ENCODE results near the gene MST1. TPM values are rescaled to one million over a fixed set of nuclear protein-coding genes. Genes with fewer than 3 reads are reported as not detected.
"Not testable (repeated sequence)": the region's sequence is repeated elsewhere in the genome, so short reads cannot be mapped to it uniquely, and the experiment has no call there.

The MST1 gene
- total RNA-seq, 1 experiment from 2014 or later, result 0.10 TPM

DNA sequence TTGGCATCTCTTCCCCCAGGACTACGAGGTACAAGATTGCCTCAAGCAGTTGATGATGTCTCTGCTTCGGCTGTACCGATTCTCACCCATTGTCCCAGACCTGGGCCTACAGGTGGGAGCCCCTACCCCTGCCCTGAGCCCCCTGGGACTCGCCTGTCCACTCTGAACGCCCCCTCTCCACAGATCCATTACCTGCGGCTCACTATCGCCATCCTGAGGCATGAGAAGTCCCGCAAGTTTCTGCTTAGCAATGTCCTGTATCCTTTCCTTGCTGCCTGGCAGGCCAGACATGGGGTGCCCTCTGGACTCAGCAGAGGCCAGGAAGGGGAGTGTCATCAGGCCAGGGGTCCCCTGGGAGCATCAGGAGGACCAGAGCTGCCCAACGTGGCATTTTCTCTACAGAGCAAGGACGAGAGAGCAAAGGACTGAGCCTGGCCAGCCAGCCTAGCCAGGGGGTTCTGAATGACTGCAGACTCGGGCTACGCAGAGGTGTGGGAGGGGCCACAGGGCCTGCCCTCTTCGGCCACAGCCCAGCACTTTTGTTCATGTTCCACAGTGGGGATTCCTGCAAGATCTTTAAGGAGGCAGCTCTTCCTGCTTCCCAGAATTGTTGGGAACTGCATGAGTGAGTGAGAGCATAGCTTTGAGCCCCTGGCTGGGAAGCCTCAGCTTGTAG, 11.3 kb upstream of the MST1 start:
- DNase-seq (ENCODE audit: low spot score), result no peak

GRCh38 chr3:49700014-49700413, 10.7 kb upstream of the MST1 start:
- no peak for DNase-seq (ENCODE audit: low spot score)

DNA sequence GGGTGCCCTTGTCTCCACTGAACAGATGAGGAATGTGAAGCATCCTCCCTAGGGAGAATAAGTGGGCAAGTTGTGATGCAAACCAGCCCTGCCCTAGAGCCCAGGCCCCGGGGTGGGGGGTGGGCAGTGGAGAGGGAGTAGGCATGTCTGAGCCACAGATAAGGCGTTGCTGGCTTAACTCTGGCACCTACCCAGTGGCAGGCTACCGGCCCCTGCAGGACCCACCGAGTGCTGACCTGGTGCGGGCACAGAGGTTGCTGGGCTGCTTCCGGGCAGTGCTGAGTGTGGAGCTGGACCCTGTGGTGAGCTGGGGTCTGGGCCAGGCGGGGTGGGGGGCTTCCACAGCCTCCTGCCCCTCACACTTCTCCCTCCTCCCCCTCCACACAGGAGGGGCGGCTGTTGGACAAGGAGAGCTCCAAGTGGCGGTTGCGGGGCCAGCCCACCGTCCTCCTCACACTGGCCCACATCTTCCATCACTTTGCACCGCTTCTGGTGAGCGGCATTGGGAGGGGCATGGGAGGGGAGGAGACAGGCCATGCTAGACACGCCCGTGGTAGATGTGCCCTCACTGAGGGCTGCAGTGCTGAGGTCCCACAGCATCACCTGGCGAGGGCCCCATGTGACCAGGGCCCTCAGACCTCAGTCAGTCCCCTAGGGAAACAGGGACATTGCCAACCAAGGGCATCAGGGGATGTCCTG, 10.2 kb upstream of the MST1 start:
- DNase-seq (ENCODE audit: low spot score), result no peak

DNA sequence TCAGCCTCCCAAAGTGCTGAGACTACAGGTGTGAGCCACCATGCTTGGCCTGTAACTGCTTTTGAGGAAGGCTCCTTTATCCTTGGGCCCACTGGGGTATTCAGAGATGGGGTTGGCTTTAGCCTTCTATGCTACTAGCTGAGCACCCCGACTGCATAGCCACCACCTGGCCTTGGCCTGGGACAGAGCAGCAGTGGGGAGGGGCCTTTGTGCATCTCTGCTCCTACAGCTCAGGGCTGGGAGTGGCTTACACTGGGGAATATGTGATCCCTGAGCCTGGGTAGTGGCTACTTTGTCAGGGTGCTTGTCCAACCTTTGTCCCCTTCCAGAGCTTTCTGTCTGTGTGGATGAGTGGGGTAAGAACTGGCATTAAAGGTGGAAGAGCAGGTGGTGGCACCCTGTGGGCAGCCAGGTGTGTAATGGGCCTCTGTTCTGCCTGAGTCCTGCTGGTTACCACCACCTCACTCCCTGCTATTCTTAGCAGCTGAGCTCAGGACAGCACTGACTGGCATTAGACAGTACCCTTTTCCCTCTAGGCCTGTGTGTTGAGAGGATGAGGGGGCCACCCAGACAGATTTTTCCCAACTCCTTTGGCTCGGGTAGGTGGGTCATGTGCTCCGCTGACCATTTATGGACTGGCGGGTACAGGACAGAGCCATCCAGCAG, 6.2 kb upstream of the MST1 start:
- not testable (repeated sequence) for DNase-seq (ENCODE audit: low spot score)

GRCh38 chr3:49694409-49695070, 5.3 kb upstream of the MST1 start:
- not testable (repeated sequence) for DNase-seq (ENCODE audit: low spot score)

DNA sequence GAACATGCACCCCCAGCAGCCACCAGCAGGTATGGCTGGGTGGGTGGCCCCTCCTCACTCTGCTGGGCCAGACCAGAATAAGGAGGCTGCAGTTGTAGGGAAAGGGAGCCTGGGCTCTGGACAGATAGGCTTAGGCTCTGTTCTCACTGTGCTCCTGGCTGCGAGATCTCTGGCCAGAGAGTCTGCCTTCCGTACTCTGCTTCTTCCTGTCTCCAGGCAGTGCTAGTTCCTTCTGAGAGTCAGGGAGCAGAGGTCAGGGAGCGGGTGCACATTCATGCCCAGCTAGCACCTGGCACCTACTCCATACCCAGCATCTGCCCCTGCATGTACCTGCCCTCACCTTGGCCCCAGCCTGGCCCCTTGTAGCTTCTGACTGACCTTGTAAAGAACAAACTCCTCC, 2.2 kb upstream of the MST1 start:
- DNase-seq (ENCODE audit: low spot score), result not testable (repeated sequence)

DNA sequence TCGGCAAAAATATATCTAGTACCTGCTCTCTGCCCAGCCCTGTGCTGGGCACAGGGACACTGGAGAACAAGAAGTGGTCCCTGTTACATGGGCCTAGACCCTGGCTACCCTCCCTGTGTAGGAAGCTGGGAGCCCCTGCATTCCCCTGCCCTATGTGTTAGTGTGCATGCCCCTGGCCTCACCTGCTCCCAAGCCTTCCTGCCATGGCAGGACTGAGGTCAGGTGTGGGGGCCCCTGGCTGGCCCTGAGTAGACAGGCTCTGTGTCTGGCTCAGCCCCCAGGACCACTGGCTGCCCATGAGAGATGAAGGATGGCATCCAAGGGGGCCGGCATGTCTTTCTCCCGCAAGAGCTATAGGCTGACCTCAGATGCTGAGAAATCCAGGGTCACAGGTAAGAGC, 1.6 kb upstream of the MST1 start:
- DNase-seq (ENCODE audit: low spot score), result not testable (repeated sequence)

DNA sequence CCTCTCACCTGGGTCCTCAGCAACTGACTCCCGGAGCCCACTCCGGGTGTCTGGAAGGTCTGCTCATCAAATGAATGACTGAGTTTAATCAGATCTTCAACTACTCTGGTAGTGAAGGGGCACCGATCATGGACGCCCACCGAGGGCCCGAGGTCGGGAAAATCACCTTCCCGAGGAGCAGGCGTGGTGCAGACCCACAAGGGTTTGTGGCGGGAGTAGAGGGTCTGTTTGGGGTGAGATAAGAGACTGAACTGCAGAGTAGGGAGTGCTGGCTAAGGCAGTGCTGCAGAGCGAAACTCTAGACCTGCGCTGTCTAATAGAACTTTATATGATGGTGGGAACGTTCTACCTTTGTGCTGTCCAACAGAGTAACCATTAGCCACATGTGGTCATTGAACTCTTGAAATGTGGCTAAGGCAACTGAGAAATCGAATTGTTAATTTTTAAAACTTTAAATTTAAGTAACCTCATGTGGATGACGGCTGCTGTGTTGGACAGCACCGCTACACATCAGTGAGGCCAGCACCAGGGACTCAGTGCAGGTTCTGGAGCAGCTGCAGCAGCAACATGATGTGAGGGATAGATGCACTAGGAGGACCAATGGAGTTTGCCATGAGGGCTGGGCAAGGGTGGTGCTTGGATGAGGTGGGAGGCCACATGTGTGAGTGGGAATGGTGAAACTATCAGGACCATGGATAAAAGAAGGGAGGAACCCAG, 792 bp upstream of the MST1 start:
- DNase-seq (ENCODE audit: low spot score), result not testable (repeated sequence)

- not testable (repeated sequence) for DNase-seq (ENCODE audit: low spot score)
Measured at GRCh38 chr3:49688338-49689045, 782 bp downstream of the MST1 start.

DNA sequence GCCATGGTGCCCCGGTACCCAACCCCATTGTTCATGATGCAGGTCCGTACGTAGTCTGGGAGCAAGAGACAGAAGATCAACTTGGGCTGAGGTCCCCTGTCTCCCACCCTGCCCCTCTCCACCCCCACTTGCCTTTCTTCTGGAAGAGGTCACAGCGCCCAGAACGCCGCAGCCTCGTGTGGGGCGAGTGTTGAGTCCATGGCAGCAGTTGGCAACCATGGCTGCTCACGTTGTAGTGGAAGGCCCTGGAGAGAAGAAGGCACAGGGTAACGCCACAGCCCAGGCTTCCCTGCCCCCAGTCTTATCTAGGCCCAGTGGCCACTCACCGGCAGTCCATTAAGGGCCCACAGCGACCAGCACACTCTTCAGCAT, 1.9 kb downstream of the MST1 start:
- not testable (repeated sequence) for DNase-seq (ENCODE audit: low spot score)

- not testable (repeated sequence) for DNase-seq (ENCODE audit: low spot score)
Measured at GRCh38 chr3:49686769-49687423, 2.4 kb downstream of the MST1 start.

DNA sequence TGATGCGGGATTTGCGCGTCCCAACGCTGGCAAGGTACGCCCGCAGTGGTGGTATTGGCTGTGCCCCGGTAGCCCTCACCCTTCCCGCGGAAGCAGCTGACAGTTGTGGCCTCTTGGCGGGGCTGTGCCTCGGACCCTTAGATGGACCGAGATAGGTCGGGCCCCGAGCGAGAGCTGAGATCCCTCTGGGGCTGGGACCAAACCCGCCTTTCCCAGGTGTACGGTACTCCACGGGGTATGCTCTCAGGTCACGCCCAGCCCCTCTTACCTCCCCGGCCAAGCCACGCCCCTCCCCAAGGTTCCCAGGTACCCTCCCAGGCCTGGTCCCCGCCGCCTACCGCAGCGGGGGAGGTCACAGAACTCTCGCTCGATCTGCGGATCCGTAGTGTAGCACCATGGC, 2.9 kb downstream of the MST1 start:
- DNase-seq (ENCODE audit: low spot score), result not testable (repeated sequence)

DNA sequence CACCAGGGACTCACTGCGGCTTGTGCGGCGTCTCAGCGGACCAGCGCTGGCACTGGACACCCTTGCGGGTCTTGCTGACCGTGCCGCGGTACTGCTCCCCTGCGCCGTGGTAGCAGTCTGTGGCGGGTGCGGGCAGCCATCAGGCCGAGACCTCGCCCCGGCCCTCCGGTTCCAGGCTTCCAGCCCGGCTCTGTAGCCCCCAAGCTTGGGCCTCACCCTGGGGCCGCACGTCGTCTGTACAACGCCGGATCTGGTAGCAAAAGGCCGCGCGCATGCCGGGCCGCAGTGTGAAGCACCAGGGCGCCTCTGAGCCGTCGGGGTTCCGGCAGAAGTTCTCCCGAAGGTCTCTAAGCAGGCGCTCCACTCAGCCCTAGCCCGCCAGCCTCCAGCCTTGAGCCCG, 3.4 kb downstream of the MST1 start:
- DNase-seq (ENCODE audit: low spot score), result not testable (repeated sequence)

- not testable (repeated sequence) for DNase-seq (ENCODE audit: low spot score)
Measured at GRCh38 chr3:49685103-49685502, 4.2 kb downstream of the MST1 start.

DNA sequence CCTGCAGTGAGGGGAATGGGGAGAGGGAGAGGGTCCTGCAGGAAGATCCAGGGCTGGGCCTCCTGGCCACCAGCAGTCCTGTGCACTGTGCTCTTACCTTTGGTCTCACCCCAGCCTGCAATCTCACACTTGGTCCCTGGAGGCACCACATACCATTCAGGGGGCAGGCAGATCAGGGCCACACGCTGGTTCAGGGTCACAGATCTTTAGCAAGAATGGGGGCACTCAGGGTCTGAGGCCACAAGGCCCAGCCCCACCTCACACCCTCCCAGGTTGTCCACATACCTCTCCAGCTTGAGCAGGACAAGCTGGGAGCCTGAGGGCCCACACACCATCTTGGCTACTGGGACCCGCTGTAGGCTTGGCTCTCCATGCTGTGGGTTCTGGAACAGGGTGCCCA, 4.8 kb downstream of the MST1 start:
- not testable (repeated sequence) for DNase-seq (ENCODE audit: low spot score)

GRCh38 chr3:49683162-49683561, 6.1 kb downstream of the MST1 start:
- no peak for DNase-seq (ENCODE audit: low spot score)

DNA sequence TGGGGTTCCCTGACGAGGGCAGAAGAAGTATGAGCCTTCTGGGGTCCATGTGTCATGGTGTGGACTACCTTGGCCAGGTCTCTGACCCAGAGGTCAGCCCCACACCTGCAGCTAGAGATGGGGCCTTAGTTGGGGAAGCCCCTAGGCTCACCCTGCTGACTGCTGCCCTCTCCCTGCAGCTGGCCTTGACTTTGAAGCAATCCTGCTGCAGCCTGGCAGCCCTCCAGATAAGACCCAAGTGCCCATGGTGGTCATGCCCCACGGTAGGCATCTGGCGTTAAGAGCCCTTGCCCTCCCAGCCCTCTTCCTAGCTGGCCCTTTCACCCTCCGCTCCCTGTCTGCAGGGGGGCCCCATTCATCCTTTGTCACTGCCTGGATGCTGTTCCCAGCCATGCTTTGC, 7.7 kb downstream of the MST1 start:
- DNase-seq (ENCODE audit: low spot score), result no peak

DNA sequence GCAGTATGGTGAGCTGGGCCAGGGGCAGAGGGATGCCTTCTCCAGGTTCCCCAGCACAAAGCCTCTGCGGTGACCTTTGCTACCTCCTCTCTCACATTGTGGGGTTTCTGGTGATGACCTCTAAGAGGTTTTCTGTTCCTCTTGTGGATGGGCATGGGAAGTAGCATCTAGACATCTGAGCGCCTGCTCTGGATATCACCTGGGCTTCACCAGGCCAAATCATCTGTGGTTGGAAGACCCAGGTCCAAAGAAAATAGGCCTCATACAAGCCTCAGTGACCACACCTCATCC, 8.1 kb downstream of the MST1 start:
- no peak for DNase-seq (ENCODE audit: low spot score)

DNA sequence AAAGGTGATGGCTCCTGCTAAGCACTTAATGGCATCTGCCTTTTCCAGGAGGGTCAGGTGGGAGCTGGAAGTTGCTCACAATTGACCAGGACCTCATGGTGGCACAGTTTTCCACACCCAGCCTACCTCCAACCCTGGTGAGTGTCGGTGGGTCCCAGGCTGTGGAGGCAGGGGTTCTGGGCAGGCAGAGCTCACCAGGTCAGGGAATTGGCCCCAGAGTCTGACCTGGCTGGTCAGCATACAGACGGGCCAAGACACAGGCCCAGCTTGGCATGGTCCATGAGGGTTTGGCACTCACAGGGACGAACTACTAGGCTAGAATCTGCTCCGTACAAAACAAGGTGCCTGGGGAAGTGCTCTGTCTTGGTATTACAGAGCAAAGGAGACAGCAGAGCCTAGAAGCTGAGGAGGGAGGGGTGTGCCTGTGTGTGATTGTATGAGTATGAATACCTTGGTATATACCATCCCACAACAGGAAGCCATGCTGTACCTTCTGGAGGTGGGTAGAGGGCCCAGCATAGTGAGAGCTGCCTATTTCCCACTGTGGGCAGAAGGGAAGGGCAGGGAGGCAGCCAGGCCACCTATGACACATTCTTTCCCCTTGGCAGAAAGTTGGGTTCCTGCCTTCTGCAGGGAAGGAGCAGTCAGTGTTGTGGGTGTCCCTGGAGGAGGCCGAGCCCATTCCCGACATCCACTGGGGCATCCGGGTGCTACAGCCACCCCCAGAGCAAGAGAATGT, 8.6 kb downstream of the MST1 start:
- DNase-seq (ENCODE audit: low spot score), result no peak

GRCh38 chr3:49675912-49676311, 13.4 kb downstream of the MST1 start:
- DNase-seq (ENCODE audit: low spot score), result no peak
